ENCODE data around the gene MIGA1. TPM values are rescaled to one million over a fixed set of nuclear protein-coding genes. Genes with fewer than 3 reads are reported as not detected.

The MIGA1 gene
- total and polyA plus RNA-seq, 2 of the 13 experiments (the other 11 are each of a cell fraction or from before 2014, with no cell fraction given): 3.8 to 6.6 TPM

DNA sequence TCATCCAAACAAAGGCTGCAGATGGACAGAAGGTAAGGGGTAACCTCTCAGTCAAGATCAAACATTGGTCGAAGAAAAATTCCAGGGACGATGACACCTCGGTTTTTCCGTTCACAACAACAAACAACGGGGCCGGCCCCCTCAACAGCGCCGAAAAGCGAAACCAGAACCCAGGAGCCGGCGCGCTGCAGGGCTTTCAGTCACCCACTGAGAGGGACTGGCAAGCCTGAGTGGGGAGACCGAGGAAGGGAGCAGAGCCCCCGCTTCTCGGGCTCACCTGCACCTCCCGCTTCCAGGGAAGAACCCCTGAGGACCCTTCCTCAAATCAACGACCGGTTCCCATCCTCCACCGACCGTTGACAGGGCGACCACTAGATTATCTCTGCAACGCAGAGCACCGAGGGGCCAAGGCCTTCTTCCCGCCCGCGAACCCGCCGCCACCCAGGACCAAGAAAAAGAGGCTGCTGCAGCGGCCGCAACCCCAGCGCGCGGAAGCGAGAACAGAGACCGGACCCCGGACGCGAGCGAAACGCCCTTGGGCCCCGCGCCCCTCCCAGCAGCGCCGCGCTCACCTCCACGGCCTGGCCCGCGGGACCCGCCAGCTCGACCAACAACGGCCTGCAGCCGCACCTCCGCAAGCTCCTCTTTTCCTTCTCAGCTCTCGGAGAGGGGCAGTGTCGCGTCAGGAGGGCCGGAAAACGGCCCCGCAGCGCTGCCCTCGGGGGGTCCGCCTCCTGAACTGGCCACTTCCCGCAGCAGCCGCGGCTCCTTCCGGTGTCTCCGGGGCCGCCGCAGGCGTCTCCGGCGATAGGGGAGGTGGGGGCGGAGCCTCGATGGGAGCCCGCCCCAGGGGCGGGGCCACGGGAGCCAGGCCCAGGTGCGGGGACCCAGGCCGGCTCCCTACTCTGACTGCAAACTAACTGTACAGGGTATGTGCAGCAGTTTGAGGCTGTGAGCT lies 20.1 kb upstream of the MIGA1 start, which contains the start of gene USP33 (continued):
- TF ChIP-seq ZNF326 (CRISPR knock-in tag; IDR thresholded peaks at IDR 0.05; ENCODE audit: borderline replicate concordance) (no peak), ZNF761 (CRISPR knock-in tag; conservative IDR thresholded peaks at IDR 0.05) (peak; percentile 79; the same call in 1 of the 2 replicates), ZNF446 (CRISPR knock-in tag; IDR thresholded peaks at IDR 0.05) (0 out of 2 replicates have a peak, but pooled peaks have one; percentile 76), ZFX (CRISPR knock-in tag; IDR thresholded peaks at IDR 0.05; ENCODE audit: low read depth) (peak; percentile 96), ZNF354B (CRISPR knock-in tag; IDR thresholded peaks at IDR 0.05) (no peak), ZNF292 (CRISPR knock-in tag; IDR thresholded peaks at IDR 0.05; ENCODE audit: borderline replicate concordance, low read depth) (no peak), ZNF24 (IDR thresholded peaks at IDR 0.05) (no peak), GABPB1 (CRISPR knock-in tag; IDR thresholded peaks at IDR 0.05) (peak; percentile 94), CREBL2 (CRISPR knock-in tag; IDR thresholded peaks at IDR 0.05; ENCODE audit: borderline replicate concordance) (no peak; the same call in 1 of the 2 replicates), ZKSCAN8 (CRISPR knock-in tag; IDR thresholded peaks at IDR 0.05; ENCODE audit: borderline replicate concordance) (peak; percentile 44; the same call in 1 of the 2 replicates), MTA3 (CRISPR knock-in tag; IDR thresholded peaks at IDR 0.05) (no peak), ZNF549 (CRISPR knock-in tag; IDR thresholded peaks at IDR 0.05) (no peak), SUZ12 (IDR thresholded peaks at IDR 0.05; ENCODE audit: low read depth, low read length) (no peak), MTA1 (CRISPR knock-in tag; IDR thresholded peaks at IDR 0.05; ENCODE audit: borderline replicate concordance) (peak; percentile 83; the same call in 1 of the 2 replicates), BHLHE40 (IDR thresholded peaks at IDR 0.05; ENCODE audit: low read length) (0 out of 2 replicates have a peak, but pooled peaks have one; percentile 20), SNAPC5 (CRISPR knock-in tag; IDR thresholded peaks at IDR 0.05; ENCODE audit: borderline replicate concordance) (no peak), ZNF101 (CRISPR knock-in tag; IDR thresholded peaks at IDR 0.05; ENCODE audit: borderline replicate concordance, low read depth) (0 out of 2 replicates have a peak, but pooled peaks have one; percentile 39), TGIF2 (CRISPR knock-in tag; IDR thresholded peaks at IDR 0.05) (peak; percentile 84), HNRNPK (IDR thresholded peaks at IDR 0.05; ENCODE audit: low read depth, low read length, poor library complexity, severe bottlenecking) (peak; percentile 44), TCF12 (IDR thresholded peaks at IDR 0.05) (no peak), TCF12 (CRISPR knock-in tag; IDR thresholded peaks at IDR 0.05) (peak; percentile 49; the same call in 1 of the 2 replicates), ZSCAN5A (CRISPR knock-in tag; IDR thresholded peaks at IDR 0.05; ENCODE audit: borderline replicate concordance) (no peak; the same call in 1 of the 2 replicates), ZNF124 (CRISPR knock-in tag; IDR thresholded peaks at IDR 0.05) (peak; percentile 41; the same call in 1 of the 2 replicates), ZNF83 (CRISPR knock-in tag; IDR thresholded peaks at IDR 0.05; ENCODE audit: borderline replicate concordance) (no peak), CHCHD3 (CRISPR knock-in tag; IDR thresholded peaks at IDR 0.05) (no peak), ATF1 (CRISPR knock-in tag; IDR thresholded peaks at IDR 0.05) (no peak), SOX5 (CRISPR knock-in tag; IDR thresholded peaks at IDR 0.05; ENCODE audit: borderline replicate concordance) (peak; percentile 19; the same call in 1 of the 2 replicates)
- TF ChIP-seq, protein P1, sequence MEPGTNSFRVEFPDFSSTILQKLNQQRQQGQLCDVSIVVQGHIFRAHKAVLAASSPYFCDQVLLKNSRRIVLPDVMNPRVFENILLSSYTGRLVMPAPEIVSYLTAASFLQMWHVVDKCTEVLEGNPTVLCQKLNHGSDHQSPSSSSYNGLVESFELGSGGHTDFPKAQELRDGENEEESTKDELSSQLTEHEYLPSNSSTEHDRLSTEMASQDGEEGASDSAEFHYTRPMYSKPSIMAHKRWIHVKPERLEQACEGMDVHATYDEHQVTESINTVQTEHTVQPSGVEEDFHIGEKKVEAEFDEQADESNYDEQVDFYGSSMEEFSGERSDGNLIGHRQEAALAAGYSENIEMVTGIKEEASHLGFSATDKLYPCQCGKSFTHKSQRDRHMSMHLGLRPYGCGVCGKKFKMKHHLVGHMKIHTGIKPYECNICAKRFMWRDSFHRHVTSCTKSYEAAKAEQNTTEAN (CRISPR knock-in tag; conservative IDR thresholded peaks at IDR 0.05): 0 out of 2 replicates have a peak, but pooled peaks have one; percentile 31

Measured in HepG2 (cell line).